Suprapubic skin (tissue), 4 donors: ENCODE results near the gene RPL19.

Source experiments
- CTCF ChIP-seq, 2 donors: fragments of 200-600 bp in 1 of 2; fragments of 450-650 bp in 1 of 2; sonication (generic) in 1 of 2; IDR thresholded peaks; one replicate each; pipeline ENCODE4 v1.5.1; 2016 to 2019; ENCODE audit warnings: antibody characterized with exemption in 2 of 2, mild to moderate bottlenecking in 1 of 2, moderate library complexity in 1 of 2
- EP300 ChIP-seq: sonication (generic); formaldehyde crosslinking; IDR thresholded peaks from one replicate; pipeline ENCODE4 v1.6.1; 2017; ENCODE audit warnings: antibody characterized with exemption
- POLR2A ChIP-seq, 2 donors: fragments of 450-650 bp; IDR thresholded peaks; one replicate each; pipeline ENCODE4 v1.6.1; 2017; ENCODE audit warnings: antibody characterized with exemption in 2 of 2, mild to moderate bottlenecking in 2 of 2, moderate library complexity in 2 of 2
- POLR2AphosphoS5 ChIP-seq, 3 donors: sonication (generic); formaldehyde crosslinking; IDR thresholded peaks; one replicate each; pipeline ENCODE4 v1.6.1; 2017; ENCODE audit warnings: antibody characterized with exemption in 3 of 3

GRCh38 chr17:39230361-39230760 is 30.3 kb downstream of the RPL19 start:
- TF ChIP-seq POLR2A (IDR thresholded peaks at IDR 0.05) (no peak), CTCF (IDR thresholded peaks at IDR 0.05) (no peak), POLR2AphosphoS5 (IDR thresholded peaks at IDR 0.05) (no peak), EP300 (no peak)
